NT2/D1 (cell line): Measurements from ENCODE around the gene BACE1-AS.

Source experiments
- SUZ12 ChIP-seq: IDR thresholded peaks from 2 replicates; pipeline ENCODE4 v1.6.1; 2011; ENCODE audit not compliant: insufficient read length, insufficient read depth; ENCODE audit errors: extremely low read depth
- YY1 ChIP-seq: IDR thresholded peaks from 2 replicates; pipeline ENCODE4 v1.6.1; 2011; ENCODE audit not compliant: insufficient read length, insufficient read depth

DNA sequence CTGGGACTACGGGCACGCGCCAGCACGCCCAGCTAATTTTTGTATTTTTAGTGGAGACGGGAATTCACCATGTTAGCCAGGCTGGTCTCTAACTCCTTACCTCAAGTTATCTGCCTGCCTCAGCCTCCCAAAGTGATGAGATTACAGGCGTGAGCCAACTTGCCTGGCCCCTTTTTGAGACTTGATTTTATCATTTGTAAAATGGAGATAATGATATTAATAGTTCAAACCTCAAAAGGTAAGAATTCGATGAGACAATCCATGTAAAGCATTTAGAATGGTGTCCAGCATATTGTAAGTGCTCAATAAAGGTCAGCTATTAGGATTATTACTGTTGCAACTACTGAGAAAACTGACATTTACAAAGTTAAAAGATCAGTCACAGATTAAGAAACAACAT, 27.6 kb downstream of the BACE1-AS start:
- TF ChIP-seq SUZ12 (no peak), YY1 (no peak)
